Coronary artery (tissue), 2 donors: ENCODE measurements around the gene TLK1.

Experiments used
- DNase-seq: peaks from one replicate; pipeline ENCODE4 v3.0.0-alpha.2; 2017; ENCODE audit warnings: low spot score
- H3K27ac ChIP-seq, 2 donors: fragments of 200-600 bp; sonication (generic); one replicate each; pipeline ENCODE4 v1.5.1; 2016 to 2019
- H3K4me3 ChIP-seq: fragments of 200-600 bp; sonication (generic); 2 replicates; pipeline ENCODE4 v1.5.1; 2016; ENCODE audit warnings: mild to moderate bottlenecking, moderate library complexity
- TF ChIP-seq, protein P1 (sequence below): fragments of 200-600 bp; sonication (generic); IDR thresholded peaks from one replicate; pipeline ENCODE4 v1.5.1; 2019; ENCODE audit warnings: antibody characterized with exemption

The TLK1 gene

GRCh38 chr2:170969030-170969429, 191.7 kb downstream of the TLK1 start:
- Histone ChIP-seq H3K27ac (no peak overlapping the region), H3K4me3 (no peak overlapping the region)
- DNase-seq: no peak
- TF ChIP-seq, protein P1, sequence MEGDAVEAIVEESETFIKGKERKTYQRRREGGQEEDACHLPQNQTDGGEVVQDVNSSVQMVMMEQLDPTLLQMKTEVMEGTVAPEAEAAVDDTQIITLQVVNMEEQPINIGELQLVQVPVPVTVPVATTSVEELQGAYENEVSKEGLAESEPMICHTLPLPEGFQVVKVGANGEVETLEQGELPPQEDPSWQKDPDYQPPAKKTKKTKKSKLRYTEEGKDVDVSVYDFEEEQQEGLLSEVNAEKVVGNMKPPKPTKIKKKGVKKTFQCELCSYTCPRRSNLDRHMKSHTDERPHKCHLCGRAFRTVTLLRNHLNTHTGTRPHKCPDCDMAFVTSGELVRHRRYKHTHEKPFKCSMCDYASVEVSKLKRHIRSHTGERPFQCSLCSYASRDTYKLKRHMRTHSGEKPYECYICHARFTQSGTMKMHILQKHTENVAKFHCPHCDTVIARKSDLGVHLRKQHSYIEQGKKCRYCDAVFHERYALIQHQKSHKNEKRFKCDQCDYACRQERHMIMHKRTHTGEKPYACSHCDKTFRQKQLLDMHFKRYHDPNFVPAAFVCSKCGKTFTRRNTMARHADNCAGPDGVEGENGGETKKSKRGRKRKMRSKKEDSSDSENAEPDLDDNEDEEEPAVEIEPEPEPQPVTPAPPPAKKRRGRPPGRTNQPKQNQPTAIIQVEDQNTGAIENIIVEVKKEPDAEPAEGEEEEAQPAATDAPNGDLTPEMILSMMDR: no peak

DNA sequence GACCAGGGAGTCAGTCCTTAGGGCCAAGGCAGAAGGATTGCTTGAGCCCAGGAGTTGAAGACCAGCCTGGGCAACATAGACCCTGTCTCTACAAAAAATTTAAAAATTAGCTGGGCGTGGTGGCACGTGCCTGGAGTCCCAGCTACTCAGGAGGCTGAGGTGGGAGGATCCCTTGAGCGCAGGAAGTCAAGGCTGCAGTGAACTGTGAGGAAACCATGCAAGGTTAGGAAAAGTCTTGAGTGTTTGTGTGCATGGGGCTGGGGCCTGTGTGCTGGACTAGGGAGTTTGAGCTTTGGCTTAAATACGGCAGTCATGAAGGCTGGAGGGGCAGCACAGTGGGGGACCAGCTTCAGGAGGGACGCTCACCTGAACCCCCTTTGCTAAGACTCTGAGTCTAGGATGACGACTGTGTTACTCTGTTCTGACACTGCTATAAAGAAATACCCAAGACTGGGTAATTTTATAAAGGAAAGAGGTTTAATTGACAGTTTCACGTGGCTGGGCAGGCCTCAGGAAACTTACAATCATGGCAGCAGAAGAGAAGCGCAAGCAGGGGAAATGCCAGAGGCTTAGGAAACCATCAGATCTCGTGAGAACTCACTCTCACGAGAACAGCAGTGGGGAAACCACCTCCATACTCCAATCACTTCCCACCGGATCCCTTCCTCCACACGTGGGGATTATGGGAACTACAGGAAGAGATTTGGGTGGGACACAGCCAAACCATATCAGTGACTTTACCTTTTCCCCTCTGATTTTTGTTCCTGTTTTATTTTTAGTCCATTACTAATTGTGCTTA, 192.3 kb downstream of the TLK1 start:
- no peak overlapping the region for H3K4me3 ChIP-seq
- H3K27ac ChIP-seq: no peak overlapping the region
- TF ChIP-seq, protein P1: no peak
- no peak for DNase-seq

- Histone ChIP-seq H3K4me3 (no peak overlapping the region), H3K27ac (no peak overlapping the region)
- TF ChIP-seq, protein P1: no peak
- DNase-seq: no peak
Observed at GRCh38 chr2:170967553-170967952, 193.1 kb downstream of the TLK1 start.

- TF ChIP-seq, protein P1: no peak
- no peak overlapping the region for H3K27ac ChIP-seq
- H3K4me3 ChIP-seq: no peak overlapping the region
- DNase-seq: no peak
Observed at GRCh38 chr2:170966648-170967396, 193.9 kb downstream of the TLK1 start.

- no peak overlapping the region for H3K4me3 ChIP-seq
- TF ChIP-seq, protein P1: no peak
- H3K27ac ChIP-seq: no peak overlapping the region
- DNase-seq: no peak
Observed at GRCh38 chr2:170965446-170966225, 195.1 kb downstream of the TLK1 start.

DNA sequence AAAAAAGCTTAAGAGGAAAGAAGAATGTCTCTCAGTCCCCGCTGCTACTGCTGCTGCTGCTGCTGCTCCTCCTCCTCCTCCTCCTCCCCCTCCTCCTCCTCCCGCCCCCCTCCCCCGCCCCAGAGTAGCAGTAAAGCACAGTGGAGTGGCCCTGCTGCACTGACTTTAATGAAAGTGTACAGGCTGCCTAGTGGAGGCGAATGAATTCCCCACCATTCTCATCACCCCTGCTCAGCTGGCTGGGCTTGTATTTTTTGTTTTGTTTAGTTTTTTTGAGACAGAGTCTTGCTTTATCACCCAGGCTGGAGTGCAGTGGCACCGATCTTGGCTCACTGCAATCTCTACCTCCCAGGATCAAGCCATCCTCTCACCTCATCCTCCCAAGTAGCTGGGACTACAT, 197.3 kb downstream of the TLK1 start:
- Histone ChIP-seq H3K4me3 (no peak overlapping the region), H3K27ac (no peak overlapping the region)
- TF ChIP-seq, protein P1: no peak
- DNase-seq: no peak
